ENCODE data around the gene MMP24OS.

Gene MMP24OS

DNA sequence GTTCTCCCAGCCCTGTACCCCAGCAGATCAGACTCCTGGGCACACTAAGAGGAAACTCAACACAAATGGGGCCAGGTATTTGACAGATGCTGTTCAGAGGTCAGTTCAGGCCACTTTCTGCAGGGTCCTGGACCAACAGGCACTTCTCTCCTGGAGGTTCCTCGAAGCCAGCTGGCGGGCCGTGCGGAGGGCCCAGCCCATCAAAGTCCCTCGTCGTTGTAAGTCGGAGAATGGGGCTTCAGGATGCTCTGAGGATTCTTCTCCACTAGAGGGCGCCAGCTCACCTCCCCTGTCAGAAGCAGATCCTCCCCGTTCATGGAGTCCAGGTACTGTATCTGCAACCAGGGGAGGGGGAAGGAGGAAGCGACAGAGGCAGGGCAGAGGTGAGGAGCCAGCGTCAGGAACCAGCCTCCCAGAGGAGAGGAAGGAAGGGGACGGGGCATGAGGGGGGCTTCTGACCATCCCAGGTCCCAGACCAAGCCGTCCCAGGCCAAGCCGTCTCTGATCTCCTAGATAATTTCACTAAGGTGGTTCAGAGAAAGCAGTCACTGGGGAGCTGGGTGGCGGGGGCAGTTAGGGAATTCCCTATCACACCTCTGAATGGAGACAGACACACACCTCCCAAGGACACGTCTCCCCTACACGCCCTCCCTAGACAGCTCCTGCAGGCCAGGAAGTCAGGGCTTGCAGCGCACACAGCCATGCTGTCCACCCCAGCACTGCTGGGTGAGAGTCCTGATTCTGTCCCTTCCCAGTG, 26.0 kb upstream of the MMP24OS start:
- TF ChIP-seq CTCF (IDR thresholded peaks at IDR 0.05; ENCODE audit: insufficient read depth, low read length, missing control alignments): peak; percentile 94
- ChIA-PET CTCF (interaction anchor here (0.6 to 22.5 kb wide), 44 partner anchors 10 to 473 kb away, joined by 3 to 662 read pairs (median 11); partner anchors contain the start of genes CEP250, EDEM2, EIF6 and FAM83C), POLR2A (interaction anchor here (0.7 to 7.1 kb wide), 3 partner anchors 15 to 144 kb away, joined by 3 to 62 read pairs (median 11); partner anchors contain the start of gene GDF5)

GRCh38 chr20:35303382-35303734, 25.4 kb upstream of the MMP24OS start:
- no peak overlapping the region for H3K4me3 ChIP-seq (ENCODE audit: low read depth, low read length)
- ChIA-PET CTCF (interaction anchor here (0.7 to 22.5 kb wide), 38 partner anchors 11 to 472 kb away, joined by 3 to 662 read pairs (median 13); partner anchors contain the start of genes CEP250, EDEM2, EIF6 and FAM83C), POLR2A (interaction anchor here (0.7 to 7.1 kb wide), 4 partner anchors 15 to 145 kb away, joined by 3 to 62 read pairs (median 8); partner anchors contain the start of gene GDF5)
- TF ChIP-seq CTCF (IDR thresholded peaks at IDR 0.05; ENCODE audit: insufficient read depth, low read length, missing control alignments): no peak
- no peak for DNase-seq (ENCODE audit: low read depth, low spot score)

More for the DNA sequence above, 26.0 kb upstream of the MMP24OS start:
- no peak for DNase-seq (ENCODE audit: low read depth, low spot score)
- no peak overlapping the region for H3K4me3 ChIP-seq (ENCODE audit: low read depth, low read length)

DNA sequence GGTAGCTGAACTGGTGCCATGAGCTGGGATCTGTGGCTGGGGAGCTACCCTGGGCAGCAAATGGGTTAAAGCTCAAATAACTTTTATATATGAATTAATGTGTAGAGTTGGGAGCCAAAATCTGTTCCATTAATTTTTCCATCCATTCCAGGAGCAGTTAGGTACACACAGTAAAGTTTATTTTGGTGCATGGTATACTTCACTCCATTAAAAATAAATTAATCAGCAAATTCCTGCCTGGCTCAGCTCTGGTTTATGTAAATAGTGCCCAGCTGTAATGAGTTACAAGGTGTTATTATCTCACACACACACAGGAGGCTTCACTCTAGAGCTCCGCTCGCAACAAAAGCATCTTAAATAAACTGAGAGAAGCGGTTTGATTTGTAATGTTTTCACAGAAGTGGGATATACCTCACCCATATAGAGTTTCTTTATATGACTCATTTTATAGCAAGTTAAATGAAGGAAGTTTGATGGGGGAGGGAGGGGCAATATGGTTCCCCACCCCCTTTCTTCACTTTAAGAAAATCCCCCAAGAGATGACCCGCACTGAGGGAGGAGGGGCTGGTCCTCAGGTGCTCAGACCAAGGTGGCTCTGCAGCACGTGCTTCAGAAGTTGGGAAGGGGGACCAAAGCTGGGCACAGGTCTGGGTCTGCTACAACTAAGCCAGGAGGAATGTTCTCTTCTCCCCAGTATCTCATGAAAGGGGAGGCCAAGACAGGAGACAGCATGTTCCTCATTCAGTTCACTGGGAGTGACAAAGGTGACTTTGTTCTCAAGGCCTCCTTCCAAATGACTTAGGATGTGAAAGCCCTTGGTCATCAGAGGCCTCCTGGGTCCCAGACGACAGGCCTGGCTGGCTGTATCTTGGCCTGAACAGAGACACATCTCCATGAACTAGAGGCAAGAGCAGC, 24.8 kb upstream of the MMP24OS start:
- ChIA-PET POLR2A (interaction anchor here (1.0 to 7.1 kb wide), 5 partner anchors 16 to 152 kb away, joined by 3 to 62 read pairs (median 6); partner anchors contain the start of gene EIF6), CTCF (interaction anchor here (0.7 to 22.5 kb wide), 36 partner anchors 10 to 206 kb away, joined by 3 to 662 read pairs (median 14); partner anchors contain the start of genes CEP250, EDEM2, EIF6 and FAM83C)
- no peak overlapping the region for H3K4me3 ChIP-seq (ENCODE audit: low read depth, low read length)
- TF ChIP-seq CTCF (IDR thresholded peaks at IDR 0.05; ENCODE audit: insufficient read depth, low read length, missing control alignments): no peak
- no peak for DNase-seq (ENCODE audit: low read depth, low spot score)

DNA sequence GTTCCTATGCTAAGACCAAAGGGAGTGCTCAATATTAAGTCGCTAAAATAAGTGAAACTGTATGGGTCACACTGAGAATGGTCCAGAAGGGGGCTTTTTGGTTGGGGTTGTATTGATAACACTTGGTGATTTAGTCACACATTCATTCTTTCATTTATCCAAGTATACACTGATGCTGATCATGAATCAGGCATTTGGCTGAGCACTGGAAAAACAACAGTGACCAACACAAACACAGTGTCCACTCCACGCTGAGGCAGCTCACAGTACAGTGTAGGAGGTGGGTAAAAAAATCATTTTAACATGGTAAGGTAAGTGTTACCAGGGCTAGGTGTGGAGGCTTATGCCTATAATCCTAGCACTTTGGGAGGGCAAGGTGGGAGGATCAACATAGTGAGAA, 23.5 kb upstream of the MMP24OS start:
- no peak for TF ChIP-seq CTCF (IDR thresholded peaks at IDR 0.05; ENCODE audit: insufficient read depth, low read length, missing control alignments)
- no peak for DNase-seq (ENCODE audit: low read depth, low spot score)
- CTCF ChIA-PET: interaction anchor here (0.6 to 22.5 kb wide), 7 partner anchors 9 to 162 kb away, joined by 3 to 662 read pairs (median 73); partner anchors contain the start of genes EDEM2, EIF6, FAM83C and GDF5
- POLR2A ChIA-PET: interaction anchor here (1.0 to 1.2 kb wide), 2 partner anchors 17 to 153 kb away, joined by 3 read pairs; partner anchors contain the start of gene EIF6
- no peak overlapping the region for H3K4me3 ChIP-seq (ENCODE audit: low read depth, low read length)

- POLR2A ChIA-PET: interaction anchor here (0.7 kb wide), 1 partner anchor 161 kb away, joined by 3 read pairs; no protein-coding TSS in a partner anchor
- TF ChIP-seq CTCF (IDR thresholded peaks at IDR 0.05; ENCODE audit: insufficient read depth, low read length, missing control alignments): no peak
- no peak for DNase-seq (ENCODE audit: low read depth, low spot score)
- CTCF ChIA-PET: interaction anchor here (1.0 to 22.5 kb wide), 8 partner anchors 8 to 162 kb away, joined by 4 to 662 read pairs (median 46); partner anchors contain the start of genes EDEM2, EIF6, FAM83C and GDF5
- no peak overlapping the region for H3K4me3 ChIP-seq (ENCODE audit: low read depth, low read length)
Measured at GRCh38 chr20:35300469-35301262, 22.7 kb upstream of the MMP24OS start.
